Inflammatory macrophage (primary cell): ENCODE results near the gene KLF4.

ENCODE experiments used
- DNase-seq, 2 donors: peaks; one replicate each; pipeline ENCODE4 v3.0.0-alpha.2; 2020 to 2022

Gene KLF4

GRCh38 chr9:107447834-107448233 lies 41.7 kb downstream of the KLF4 start:
- DNase-seq = no peak

GRCh38 chr9:107447081-107447480 lies 42.5 kb downstream of the KLF4 start:
- DNase-seq = no peak

- no peak for DNase-seq
Measured at GRCh38 chr9:107446491-107446890, 43.1 kb downstream of the KLF4 start.

- no peak for DNase-seq
Measured at GRCh38 chr9:107443786-107444185, 45.8 kb downstream of the KLF4 start.

GRCh38 chr9:107439991-107440456 lies 49.5 kb downstream of the KLF4 start:
- DNase-seq = no peak

- DNase-seq = no peak
Measured at GRCh38 chr9:107438211-107439031, 51.1 kb downstream of the KLF4 start.

GRCh38 chr9:107437716-107438115 lies 51.9 kb downstream of the KLF4 start:
- DNase-seq = no peak

- DNase-seq = no peak
Measured at GRCh38 chr9:107435415-107435814, 54.2 kb downstream of the KLF4 start.
